Osteoblast (primary cell): ENCODE measurements around the gene NR2C1. TPM values are rescaled to one million over a fixed set of nuclear protein-coding genes. Genes with fewer than 3 reads are reported as not detected.

Experiments
- DNase-seq: peaks from one replicate; pipeline ENCODE4 v3.0.0; 2011; ENCODE audit warnings: low spot score, mixed read lengths; ENCODE audit not compliant: insufficient read length; ENCODE audit errors: missing footprints
- H2AFZ ChIP-seq: 2 replicates; pipeline ENCODE4 v1.6.0; 2011; ENCODE audit warnings: mild to moderate bottlenecking, low read length
- H3K27ac ChIP-seq: 2 replicates; pipeline ENCODE4 v1.5.1; 2011; ENCODE audit warnings: mild to moderate bottlenecking, low read depth, low read length, moderate library complexity
- H3K27me3 ChIP-seq: 2 replicates; pipeline ENCODE4 v1.6.0; 2012; ENCODE audit warnings: mild to moderate bottlenecking, control low read depth, inconsistent platforms, low read length, moderate library complexity; ENCODE audit not compliant: insufficient read depth
- H3K36me3 ChIP-seq: 2 replicates; pipeline ENCODE4 v1.5.1; 2011; ENCODE audit warnings: mild to moderate bottlenecking, low read length, control low read depth, moderate library complexity; ENCODE audit not compliant: insufficient read depth
- H3K4me1 ChIP-seq: 2 replicates; pipeline ENCODE4 v1.5.1; 2011; ENCODE audit warnings: mild to moderate bottlenecking, low read length, control low read depth, moderate library complexity; ENCODE audit not compliant: insufficient read depth
- H3K4me2 ChIP-seq: 2 replicates; pipeline ENCODE4 v1.6.0; 2011; ENCODE audit warnings: mild to moderate bottlenecking, low read length; ENCODE audit not compliant: insufficient read depth
- H3K4me3 ChIP-seq: fragments of 200-600 bp; sonication (generic); 3 replicates; pipeline ENCODE4 v1.5.1; 2012; ENCODE audit warnings: mild to moderate bottlenecking, low read length, inconsistent platforms; ENCODE audit not compliant: insufficient read depth
- H3K79me2 ChIP-seq: 2 replicates; pipeline ENCODE4 v1.6.0; 2012; ENCODE audit warnings: mild to moderate bottlenecking, low read length, control low read depth, inconsistent platforms; ENCODE audit not compliant: insufficient read depth
- H3K9me3 ChIP-seq: 2 replicates; pipeline ENCODE4 v1.5.1; 2011; ENCODE audit warnings: low read depth, low read length, control low read depth
- H4K20me1 ChIP-seq: 2 replicates; pipeline ENCODE4 v1.6.0; 2012; ENCODE audit warnings: mild to moderate bottlenecking, low read length, control low read depth; ENCODE audit not compliant: insufficient read depth
- total RNA-seq: library from RNA; depleted of rRNA; stranded (reverse); fragments of >200 nt; gene quantifications from 2 replicates; pipeline ENCODE4 v1.2.3, GENCODE V29; 2012
- TF ChIP-seq, protein P1 (sequence below): IDR thresholded peaks from 2 replicates; pipeline ENCODE4 v1.5.1; 2011; ENCODE audit warnings: mild to moderate bottlenecking, low read depth, low read length, moderate library complexity; ENCODE audit errors: extremely low read depth

The NR2C1 gene
- total RNA-seq, 1 donor: 22.1 TPM

DNA sequence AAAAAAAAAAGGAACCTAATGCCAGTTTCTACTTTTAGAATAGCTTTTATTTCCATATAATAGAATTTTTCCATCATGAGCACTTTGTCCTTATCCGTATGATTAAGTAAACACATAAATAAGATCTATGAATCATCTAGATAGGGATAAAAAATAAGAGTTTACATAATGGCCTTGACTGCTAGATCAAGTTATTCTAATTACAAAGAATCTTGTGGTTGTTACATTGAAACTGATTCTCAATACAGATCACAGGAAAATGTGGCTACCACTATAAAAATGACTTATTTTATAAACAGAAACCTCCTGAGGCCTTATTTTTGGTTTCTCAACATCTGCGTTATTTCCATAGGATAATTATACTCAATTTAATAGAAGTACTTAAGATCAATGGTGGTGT is 35.5 kb downstream of the NR2C1 start:
- TF ChIP-seq, protein P1, sequence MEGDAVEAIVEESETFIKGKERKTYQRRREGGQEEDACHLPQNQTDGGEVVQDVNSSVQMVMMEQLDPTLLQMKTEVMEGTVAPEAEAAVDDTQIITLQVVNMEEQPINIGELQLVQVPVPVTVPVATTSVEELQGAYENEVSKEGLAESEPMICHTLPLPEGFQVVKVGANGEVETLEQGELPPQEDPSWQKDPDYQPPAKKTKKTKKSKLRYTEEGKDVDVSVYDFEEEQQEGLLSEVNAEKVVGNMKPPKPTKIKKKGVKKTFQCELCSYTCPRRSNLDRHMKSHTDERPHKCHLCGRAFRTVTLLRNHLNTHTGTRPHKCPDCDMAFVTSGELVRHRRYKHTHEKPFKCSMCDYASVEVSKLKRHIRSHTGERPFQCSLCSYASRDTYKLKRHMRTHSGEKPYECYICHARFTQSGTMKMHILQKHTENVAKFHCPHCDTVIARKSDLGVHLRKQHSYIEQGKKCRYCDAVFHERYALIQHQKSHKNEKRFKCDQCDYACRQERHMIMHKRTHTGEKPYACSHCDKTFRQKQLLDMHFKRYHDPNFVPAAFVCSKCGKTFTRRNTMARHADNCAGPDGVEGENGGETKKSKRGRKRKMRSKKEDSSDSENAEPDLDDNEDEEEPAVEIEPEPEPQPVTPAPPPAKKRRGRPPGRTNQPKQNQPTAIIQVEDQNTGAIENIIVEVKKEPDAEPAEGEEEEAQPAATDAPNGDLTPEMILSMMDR: no peak
- no peaks in the 10 kb centered on the region for H3K79me2 ChIP-seq
- H3K27ac ChIP-seq: no peak overlapping the region
- no peaks in the 10 kb centered on the region for H3K9me3 ChIP-seq
- no peak for DNase-seq
- H2AFZ ChIP-seq: no peak overlapping the region
- H3K4me2 ChIP-seq: no peak overlapping the region
- no peak overlapping the region for H3K4me3 ChIP-seq
- H3K4me1 ChIP-seq: no peaks in the 10 kb centered on the region
- no peaks in the 10 kb centered on the region for H3K27me3 ChIP-seq
- H4K20me1 ChIP-seq: no peaks in the 10 kb centered on the region
- H3K36me3 ChIP-seq: peaks cover 12% of the 10 kb centered on the region

DNA sequence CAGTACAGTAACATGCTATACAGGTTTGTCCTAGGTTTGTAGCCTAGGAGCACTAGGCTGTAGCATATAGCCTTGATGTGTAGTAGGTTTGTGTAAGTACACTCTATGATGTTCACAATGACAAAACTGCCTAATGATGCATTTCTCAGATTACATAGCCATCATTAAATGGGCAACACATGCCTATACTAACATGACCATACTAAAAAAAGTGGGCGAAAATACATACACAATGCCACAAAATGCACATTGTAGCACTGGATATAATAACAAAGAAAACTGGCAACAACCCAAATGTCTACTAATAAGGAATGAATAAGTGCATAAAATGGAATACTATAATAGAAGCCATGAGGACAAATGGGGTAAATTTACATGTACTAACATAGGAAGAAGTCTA is 38.7 kb downstream of the NR2C1 start:
- DNase-seq: no peak
- H3K36me3 ChIP-seq: peaks cover 21% of the 10 kb centered on the region
- H3K27ac ChIP-seq: no peak overlapping the region
- TF ChIP-seq, protein P1: no peak
- no peak overlapping the region for H3K4me2 ChIP-seq
- no peak overlapping the region for H2AFZ ChIP-seq
- no peaks in the 10 kb centered on the region for H3K4me1 ChIP-seq
- H4K20me1 ChIP-seq: no peaks in the 10 kb centered on the region
- no peaks in the 10 kb centered on the region for H3K27me3 ChIP-seq
- no peaks in the 10 kb centered on the region for H3K9me3 ChIP-seq
- H3K4me3 ChIP-seq: no peak overlapping the region
- no peaks in the 10 kb centered on the region for H3K79me2 ChIP-seq

DNA sequence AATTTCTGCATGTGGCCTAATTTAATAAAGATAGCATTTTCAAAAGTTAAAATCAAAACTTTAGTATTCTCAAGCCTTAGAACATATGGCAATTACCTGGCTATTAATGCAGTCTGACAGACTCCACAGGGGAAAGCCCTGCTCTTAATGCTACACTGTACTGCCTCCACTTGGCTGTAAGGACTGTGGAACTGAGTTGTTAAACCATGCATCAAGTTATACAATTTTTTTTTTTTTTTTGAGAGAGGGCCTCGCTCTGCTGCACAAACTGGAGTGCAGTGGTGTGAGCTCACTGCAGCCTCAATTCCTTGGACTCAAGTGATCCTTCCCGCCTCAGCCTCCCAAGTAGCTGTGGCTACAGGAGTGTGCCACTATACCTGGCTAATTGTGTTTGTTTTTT is 50.9 kb downstream of the NR2C1 start:
- no peaks in the 10 kb centered on the region for H3K9me3 ChIP-seq
- H3K4me1 ChIP-seq: no peaks in the 10 kb centered on the region
- no peak for DNase-seq
- no peaks in the 10 kb centered on the region for H3K27me3 ChIP-seq
- H3K4me3 ChIP-seq: no peak overlapping the region
- peaks cover 8% of the 10 kb centered on the region for H3K36me3 ChIP-seq
- no peak overlapping the region for H2AFZ ChIP-seq
- TF ChIP-seq, protein P1: no peak
- H3K27ac ChIP-seq: no peak overlapping the region
- no peaks in the 10 kb centered on the region for H3K79me2 ChIP-seq
- H3K4me2 ChIP-seq: no peak overlapping the region
- H4K20me1 ChIP-seq: no peaks in the 10 kb centered on the region

DNA sequence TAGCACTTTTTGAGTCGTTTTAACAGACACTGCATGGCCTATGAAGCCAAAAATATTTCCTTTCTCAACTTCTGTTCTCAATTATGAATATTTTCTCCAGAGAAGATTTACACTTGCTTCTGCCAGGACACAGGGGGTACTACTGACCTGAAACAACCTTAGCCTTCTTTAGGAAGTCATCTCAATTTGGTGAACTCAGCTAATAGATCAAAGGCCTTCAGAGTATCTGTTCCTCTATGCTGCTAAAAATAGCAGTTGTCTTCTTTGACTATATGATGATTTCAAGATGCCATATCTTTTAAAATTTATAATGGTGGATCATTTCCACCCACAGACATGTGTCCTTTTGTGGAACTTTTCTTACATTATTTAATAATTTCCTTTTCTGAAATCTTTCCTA is 55.9 kb downstream of the NR2C1 start:
- Histone ChIP-seq H3K4me3 (no peak overlapping the region), H3K79me2 (no peaks in the 10 kb centered on the region), H3K9me3 (no peaks in the 10 kb centered on the region), H3K27ac (no peak overlapping the region), H3K27me3 (no peaks in the 10 kb centered on the region), H4K20me1 (no peaks in the 10 kb centered on the region), H3K36me3 (no peaks in the 10 kb centered on the region), H3K4me1 (no peaks in the 10 kb centered on the region), H3K4me2 (no peak overlapping the region), H2AFZ (no peak overlapping the region)
- no peak for DNase-seq
- TF ChIP-seq, protein P1: no peak
